Measurements from ENCODE around the gene OSBPL1A. TPM values are rescaled to one million over a fixed set of nuclear protein-coding genes. Genes with fewer than 3 reads are reported as not detected.

The OSBPL1A gene
- total RNA-seq, 2 donors from 2014 or later: 57.0 to 86.7 TPM

- Histone ChIP-seq H3K27ac (no peak overlapping the region), H3K4me3 (no peak overlapping the region), H3K4me1 (peaks cover 0 to 18% of the 10 kb centered on the region in 2 donors), H3K9me3 (no peaks in the 10 kb centered on the region), H3K36me3 (no peaks in the 10 kb centered on the region), H3K27me3 (no peaks in the 10 kb centered on the region)
- TF ChIP-seq CTCF (IDR thresholded peaks at IDR 0.05): no peak
- DNase-seq (ENCODE audit: low spot score): no peak
These were observed 207.8 kb downstream of the OSBPL1A start for GRCh38 chr18:24189664-24190346.

- H3K36me3 ChIP-seq: no peaks in the 10 kb centered on the region
- no peak for DNase-seq (ENCODE audit: low spot score)
- no peak overlapping the region for H3K4me3 ChIP-seq
- TF ChIP-seq CTCF (IDR thresholded peaks at IDR 0.05): no peak
- peaks cover 0 to 18% of the 10 kb centered on the region in 2 donors for H3K4me1 ChIP-seq
- no peaks in the 10 kb centered on the region for H3K9me3 ChIP-seq
- H3K27me3 ChIP-seq: no peaks in the 10 kb centered on the region
- H3K27ac ChIP-seq: no peak overlapping the region
These were observed 208.6 kb downstream of the OSBPL1A start for GRCh38 chr18:24189007-24189528.

DNA sequence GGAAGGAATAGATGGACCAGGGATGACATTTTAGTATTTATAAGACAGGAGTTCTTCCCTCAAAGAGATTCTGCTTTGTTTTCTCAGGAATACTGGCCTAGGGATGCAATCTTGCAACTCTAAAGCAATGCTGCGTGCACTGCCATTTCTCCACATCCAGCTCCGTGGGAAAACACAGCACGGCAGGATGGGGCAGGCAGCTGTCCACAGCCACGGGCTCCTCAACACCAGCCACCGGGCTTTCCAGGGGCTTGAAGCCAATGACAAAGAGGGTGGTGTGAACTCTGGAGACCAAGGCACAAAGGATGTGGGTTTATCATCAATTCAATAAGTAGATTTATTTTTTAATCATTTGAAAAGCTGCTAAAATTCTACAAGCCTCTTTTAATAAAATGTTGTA, 209.5 kb downstream of the OSBPL1A start:
- no peaks in the 10 kb centered on the region for H3K36me3 ChIP-seq
- peaks cover 0 to 18% of the 10 kb centered on the region in 2 donors for H3K4me1 ChIP-seq
- no peak for DNase-seq (ENCODE audit: low spot score)
- H3K27ac ChIP-seq: no peak overlapping the region
- no peak overlapping the region for H3K4me3 ChIP-seq
- no peaks in the 10 kb centered on the region for H3K9me3 ChIP-seq
- no peak for TF ChIP-seq CTCF (IDR thresholded peaks at IDR 0.05)
- H3K27me3 ChIP-seq: no peaks in the 10 kb centered on the region

- no peaks in the 10 kb centered on the region for H3K36me3 ChIP-seq
- H3K9me3 ChIP-seq: no peaks in the 10 kb centered on the region
- H3K27ac ChIP-seq: no peak overlapping the region
- DNase-seq (ENCODE audit: low spot score): no peak
- H3K4me3 ChIP-seq: no peak overlapping the region
- H3K27me3 ChIP-seq: no peaks in the 10 kb centered on the region
- peaks cover 0 to 18% of the 10 kb centered on the region in 2 donors for H3K4me1 ChIP-seq
- peak in 1 of 2 donors; percentile 12 for TF ChIP-seq CTCF (IDR thresholded peaks at IDR 0.05)
These were observed 209.9 kb downstream of the OSBPL1A start for GRCh38 chr18:24187689-24188088.

GRCh38 chr18:24187049-24187448, 210.6 kb downstream of the OSBPL1A start:
- Histone ChIP-seq H3K27ac (no peak overlapping the region), H3K27me3 (no peaks in the 10 kb centered on the region), H3K4me1 (peaks cover 0 to 18% of the 10 kb centered on the region in 2 donors), H3K4me3 (no peak overlapping the region), H3K9me3 (no peaks in the 10 kb centered on the region), H3K36me3 (no peaks in the 10 kb centered on the region)
- no peak for DNase-seq (ENCODE audit: low spot score)
- TF ChIP-seq CTCF (IDR thresholded peaks at IDR 0.05): no peak

GRCh38 chr18:24185805-24186204, 211.8 kb downstream of the OSBPL1A start:
- no peaks in the 10 kb centered on the region for H3K9me3 ChIP-seq
- no peak overlapping the region for H3K4me3 ChIP-seq
- no peak for TF ChIP-seq CTCF (IDR thresholded peaks at IDR 0.05)
- H3K27ac ChIP-seq: no peak overlapping the region
- H3K4me1 ChIP-seq: peaks cover 0 to 18% of the 10 kb centered on the region in 2 donors
- H3K27me3 ChIP-seq: no peaks in the 10 kb centered on the region
- no peaks in the 10 kb centered on the region for H3K36me3 ChIP-seq
- no peak for DNase-seq (ENCODE audit: low spot score)

Data from right atrium auricular region (tissue), 2 donors.